K562 (cell line): ENCODE measurements around the gene GFAP. TPM values are rescaled to one million over a fixed set of nuclear protein-coding genes. Genes with fewer than 3 reads are reported as not detected.

ENCODE experiments used
- ATF6 ChIP-seq: sonication (generic); formaldehyde crosslinking; IDR thresholded peaks from 2 replicates; pipeline ENCODE4 v1.4.0; 2020; ENCODE audit warnings: mild to moderate bottlenecking, missing genetic modification reagents
- CREB1 ChIP-seq, 2 experiments: sonication (generic) in 1 of 2; formaldehyde crosslinking in 1 of 2; IDR thresholded peaks; 2 replicates each; pipeline versions ENCODE4 v1.6.1 to v1.8.0; 2012 to 2022; ENCODE audit warnings: inconsistent platforms in 1 of 2, mild to moderate bottlenecking in 1 of 2, missing genetic modification reagents in 1 of 2, moderate library complexity in 1 of 2
- CREM ChIP-seq: IDR thresholded peaks from 2 replicates; pipeline ENCODE4 v1.6.1; 2014; ENCODE audit warnings: antibody characterized with exemption, low read depth
- DIDO1 ChIP-seq: fragments of 450-650 bp; IDR thresholded peaks from 2 replicates; pipeline ENCODE4 v1.6.1; 2016; ENCODE audit warnings: low read depth, missing biosample characterization, missing genetic modification characterization
- E2F5 ChIP-seq: sonication (generic); formaldehyde crosslinking; IDR thresholded peaks from 2 replicates; pipeline ENCODE4 v1.8.0; 2022; ENCODE audit warnings: mild to moderate bottlenecking, missing genetic modification reagents
- EWSR1 ChIP-seq: fragments of 450-650 bp; IDR thresholded peaks from 2 replicates; pipeline ENCODE4 v1.6.1; 2018; ENCODE audit warnings: borderline replicate concordance, mild to moderate bottlenecking, low read depth, moderate library complexity; ENCODE audit not compliant: partially characterized antibody
- FOXJ2 ChIP-seq: fragments of 200-800 bp; sonication (Bioruptor generic); IDR thresholded peaks from 2 replicates; pipeline ENCODE4 v1.6.1; 2016; ENCODE audit warnings: missing genetic modification characterization, missing compliant biosample characterization
- LARP7 ChIP-seq: fragments of 450-650 bp; IDR thresholded peaks from 2 replicates; pipeline ENCODE4 v1.6.1; 2016
- LEF1 ChIP-seq: fragments of 450-650 bp; IDR thresholded peaks from 2 replicates; pipeline ENCODE4 v1.6.1; 2016; ENCODE audit warnings: mild to moderate bottlenecking
- NR2C2 ChIP-seq, 2 experiments: fragments of 200-800 bp in 1 of 2; sonication (Bioruptor generic) in 1 of 2; sonication (generic) in 1 of 2; formaldehyde crosslinking in 1 of 2; IDR thresholded peaks; 2 replicates each; pipeline versions ENCODE4 v1.6.1 to v1.8.0; 2016 to 2022; ENCODE audit warnings: mild to moderate bottlenecking in 1 of 2, missing compliant biosample characterization in 1 of 2, missing genetic modification characterization in 1 of 2, missing genetic modification reagents in 1 of 2
- POU5F1 ChIP-seq: fragments of 150-350 bp; IDR thresholded peaks from 2 replicates; pipeline ENCODE4 v1.6.1; 2014; ENCODE audit warnings: borderline replicate concordance, low read length, low read depth, mild to moderate bottlenecking; ENCODE audit not compliant: partially characterized antibody
- RCOR1 ChIP-seq, 2 experiments: IDR thresholded peaks; 2 replicates each; pipeline ENCODE4 v1.6.1; 2012; ENCODE audit warnings: low read depth in 2 of 2, low read length in 2 of 2, borderline replicate concordance in 1 of 2, improper control_type of control experiment in 1 of 2
- SREBF1 ChIP-seq: fragments of 150-350 bp; IDR thresholded peaks from 2 replicates; pipeline ENCODE4 v1.6.1; 2014; ENCODE audit warnings: antibody characterized with exemption, low read depth, low read length, borderline replicate concordance
- SREBF2 ChIP-seq: sonication (generic); formaldehyde crosslinking; IDR thresholded peaks from 2 replicates; pipeline ENCODE4 v1.4.0; 2020; ENCODE audit warnings: mild to moderate bottlenecking, missing genetic modification reagents
- TCF3 ChIP-seq: sonication (generic); formaldehyde crosslinking; IDR thresholded peaks from 2 replicates; pipeline ENCODE4 v1.4.0; 2020; ENCODE audit warnings: mild to moderate bottlenecking, missing genetic modification reagents
- TEAD1 ChIP-seq, 2 experiments: fragments of 450-650 bp in 1 of 2; sonication (generic) in 1 of 2; formaldehyde crosslinking; IDR thresholded peaks; 2 replicates each; pipeline versions ENCODE4 v1.4.0 to v1.8.0; 2020 to 2022; ENCODE audit warnings: mild to moderate bottlenecking in 2 of 2, missing genetic modification reagents in 1 of 2
- TOE1 ChIP-seq, 2 experiments: fragments of 450-650 bp in 1 of 2; sonication (generic) in 1 of 2; formaldehyde crosslinking in 1 of 2; IDR thresholded peaks; 2 replicates each; pipeline versions ENCODE4 v1.7.1 to v1.8.0; 2016 to 2022; ENCODE audit warnings: borderline replicate concordance in 2 of 2, mild to moderate bottlenecking in 2 of 2, antibody characterized with exemption in 1 of 2, inconsistent platforms in 1 of 2, low read depth in 1 of 2, missing genetic modification reagents in 1 of 2, moderate library complexity in 1 of 2
- ZBTB2 ChIP-seq: fragments of 450-650 bp; IDR thresholded peaks from 2 replicates; pipeline ENCODE4 v1.6.1; 2016; ENCODE audit warnings: antibody characterized with exemption
- ZBTB26 ChIP-seq: fragments of 450-650 bp; formaldehyde crosslinking; IDR thresholded peaks from 2 replicates; pipeline ENCODE4 v1.4.0; 2022; ENCODE audit warnings: missing genetic modification characterization
- ZNF384 ChIP-seq: IDR thresholded peaks from 2 replicates; pipeline ENCODE4 v1.6.1; 2012; ENCODE audit warnings: low read depth, low read length, improper control_type of control experiment
- ZNF431 ChIP-seq: sonication (generic); formaldehyde crosslinking; IDR thresholded peaks from 2 replicates; pipeline ENCODE4 v1.8.0; 2022; ENCODE audit warnings: mild to moderate bottlenecking, missing genetic modification reagents
- polyA plus RNA-seq, 8 experiments: library from polyadenylated mRNA; depleted of rRNA in 4 of 8; stranded (reverse) in 5 of 8; unstranded in 3 of 8; fragments of >200 nt; fragmentation: Nextera tagmentation in 2 of 8; fragmentation: Illumina TruSeq in 1 of 8; extraction: Ambion mirVana in 2 of 8; extraction: Trizol in 1 of 8; gene quantifications; 2 replicates each; pipeline versions ENCODE4 v1.2.1 to v1.2.3, GENCODE V29; 2011 to 2014; ENCODE audit warnings: inconsistent platforms in 1 of 8, missing spikeins in 1 of 8
- total RNA-seq, 7 experiments: library from RNA; depleted of rRNA in 6 of 7; stranded (reverse); fragments of >200 nt in 6 of 7; fragmentation: Illumina TruSeq in 2 of 7; extraction: Trizol in 2 of 7; gene quantifications; 2 replicates each; pipeline versions ENCODE4 v1.2.1 to v1.2.3, GENCODE V29; 2011 to 2021; ENCODE audit warnings: low replicate concordance in 1 of 7

GFAP gene
- total and polyA plus RNA-seq, 9 of the 15 experiments (the other 6 are each of a cell fraction or from before 2014, with no cell fraction given) = 0.07 to 1.4 (median 0.60) TPM; not detected in 1

GRCh38 chr17:44899074-44899782 lies 16.1 kb downstream of the GFAP start, which contains the start of gene EFTUD2 (continued):
- TF ChIP-seq ATF6 (CRISPR knock-in tag) (peak; percentile 49; the same call in 1 of the 2 replicates), RCOR1 (IDR thresholded peaks at IDR 0.05; ENCODE audit: borderline replicate concordance in 1 of 2, low read depth in 2 of 2, low read length in 2 of 2) (peak; percentile 58 to 69; a peak in 1 of 4 replicates), NR2C2 (CRISPR knock-in tag; IDR thresholded peaks at IDR 0.05) (peak; percentile 74; the same call in 1 of the 2 replicates), NR2C2 (tag; IDR thresholded peaks at IDR 0.05) (peak; percentile 82), CREB1 (IDR thresholded peaks at IDR 0.05) (peak; percentile 97), CREB1 (CRISPR knock-in tag; IDR thresholded peaks at IDR 0.05) (peak; percentile 98), E2F5 (CRISPR knock-in tag) (peak; percentile 81; the same call in 1 of the 2 replicates), ZNF384 (peak; percentile 47), ZNF431 (CRISPR knock-in tag) (peak; percentile 54; the same call in 1 of the 2 replicates), LARP7 (no peak), SREBF1 (peak; percentile 79; the same call in 1 of the 2 replicates), ZBTB2 (peak; percentile 40; the same call in 1 of the 2 replicates), SREBF2 (no peak), TCF3 (CRISPR knock-in tag) (peak; percentile 25; the same call in 1 of the 2 replicates), FOXJ2 (tag) (peak; percentile 87; the same call in 1 of the 2 replicates), TEAD1 (CRISPR knock-in tag; IDR thresholded peaks at IDR 0.05) (peak in 1 of 2 experiments; percentile 71; a peak in 1 of 4 replicates), TOE1 (IDR thresholded peaks at IDR 0.05; ENCODE audit: borderline replicate concordance) (peak; percentile 99), TOE1 (CRISPR knock-in tag; IDR thresholded peaks at IDR 0.05; ENCODE audit: borderline replicate concordance, low read depth) (no peak), ZBTB26 (no peak), EWSR1 (no peak), POU5F1 (peak; percentile 65), DIDO1 (tag) (peak; percentile 94), CREM (peak; percentile 99), LEF1 (0 out of 2 replicates have a peak, but pooled peaks have one; percentile 39)
